Vagina (tissue), 2 donors: ENCODE measurements around the gene JPH2. TPM values are rescaled to one million over a fixed set of nuclear protein-coding genes. Genes with fewer than 3 reads are reported as not detected.

ENCODE experiments used
- DNase-seq, 2 donors: peaks; one replicate each; pipeline ENCODE4 v3.0.0-alpha.2; 2017; ENCODE audit errors: extremely low spot score in 2 of 2
- H3K27ac ChIP-seq: fragments of 200-600 bp; sonication (generic); one replicate; pipeline ENCODE4 v1.5.1; 2019
- H3K27me3 ChIP-seq: fragments of 200-600 bp; sonication (generic); one replicate; pipeline ENCODE4 v1.5.1; 2019
- H3K36me3 ChIP-seq, 2 donors: fragments of 200-600 bp; sonication (generic); one replicate each; pipeline ENCODE4 v1.5.1; 2017 to 2019
- H3K4me1 ChIP-seq: fragments of 200-600 bp; sonication (generic); one replicate; pipeline ENCODE4 v1.5.1; 2019
- H3K4me3 ChIP-seq, 2 donors: fragments of 200-600 bp; sonication (generic); 1 replicate in 1 of 2; 2 replicates in 1 of 2; pipeline ENCODE4 v1.5.1; 2016 to 2019
- H3K9me3 ChIP-seq: fragments of 200-600 bp; sonication (generic); one replicate; pipeline ENCODE4 v1.5.1; 2019
- CTCF ChIP-seq, 3 experiments: fragments of 450-650 bp in 2 of 3; fragments of 200-600 bp in 1 of 3; sonication (generic) in 1 of 3; IDR thresholded peaks; one replicate each; pipeline ENCODE4 v1.5.1; 2017 to 2019; ENCODE audit warnings: antibody characterized with exemption in 3 of 3, mild to moderate bottlenecking in 2 of 3, moderate library complexity in 2 of 3
- POLR2A ChIP-seq, 2 donors: fragments of 450-650 bp; IDR thresholded peaks; one replicate each; pipeline ENCODE4 v1.6.1; 2017; ENCODE audit warnings: antibody characterized with exemption in 2 of 2, mild to moderate bottlenecking in 2 of 2, moderate library complexity in 2 of 2
- POLR2AphosphoS5 ChIP-seq, 2 donors: sonication (generic); formaldehyde crosslinking; IDR thresholded peaks; one replicate each; pipeline ENCODE4 v1.9.0; 2017; ENCODE audit warnings: antibody characterized with exemption in 2 of 2, mild to moderate bottlenecking in 2 of 2, low read depth in 1 of 2; ENCODE audit not compliant: insufficient read depth in 1 of 2
- intact Hi-C: fragments of 100-400 bp; cut with DNase I; formaldehyde crosslinking; loops from one replicate; pipeline ENCODE4 v1.15.1; 2023
- total RNA-seq: library from RNA; depleted of rRNA; stranded (reverse); fragments of >200 nt; gene quantifications from one replicate; pipeline ENCODE4 v1.2.3, GENCODE V29; 2016

The JPH2 gene
- total RNA-seq, 1 donor from 2014 or later: 13.8 TPM

DNA sequence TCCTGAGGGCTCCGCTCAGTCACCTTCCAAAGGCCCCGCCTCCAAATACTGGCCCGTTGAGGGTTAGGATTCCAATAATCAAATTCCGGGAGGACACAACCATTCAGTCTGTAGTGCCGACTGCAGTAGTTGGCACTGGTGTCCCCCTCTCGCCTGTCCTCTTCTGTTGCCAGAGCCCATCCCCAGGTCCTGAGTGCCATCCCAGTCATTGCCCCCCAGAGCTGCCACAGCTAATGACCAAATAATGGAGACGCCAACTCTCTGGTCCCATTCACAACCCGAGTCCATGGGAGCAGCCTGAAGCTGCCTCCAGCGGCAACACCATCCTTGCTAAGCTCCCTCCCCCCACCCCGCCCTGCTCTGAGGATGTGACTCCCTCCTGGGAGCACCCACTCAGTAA lies 115.9 kb downstream of the JPH2 start:
- no peaks in the 10 kb centered on the region for H3K27me3 ChIP-seq
- DNase-seq: peak in 1 of 2 donors; percentile 67
- TF ChIP-seq POLR2AphosphoS5 (IDR thresholded peaks at IDR 0.05; ENCODE audit: insufficient read depth in 1 of 2, low read depth in 1 of 2): no peak
- TF ChIP-seq CTCF (IDR thresholded peaks at IDR 0.05): no peak
- no peak for TF ChIP-seq POLR2A (IDR thresholded peaks at IDR 0.05)
- intact Hi-C loops: no loop called here
- no peaks in the 10 kb centered on the region for H3K4me1 ChIP-seq
- H3K9me3 ChIP-seq: no peaks in the 10 kb centered on the region
- no peak overlapping the region for H3K27ac ChIP-seq
- no peak overlapping the region for H3K4me3 ChIP-seq
- H3K36me3 ChIP-seq: no peaks in the 10 kb centered on the region

DNA sequence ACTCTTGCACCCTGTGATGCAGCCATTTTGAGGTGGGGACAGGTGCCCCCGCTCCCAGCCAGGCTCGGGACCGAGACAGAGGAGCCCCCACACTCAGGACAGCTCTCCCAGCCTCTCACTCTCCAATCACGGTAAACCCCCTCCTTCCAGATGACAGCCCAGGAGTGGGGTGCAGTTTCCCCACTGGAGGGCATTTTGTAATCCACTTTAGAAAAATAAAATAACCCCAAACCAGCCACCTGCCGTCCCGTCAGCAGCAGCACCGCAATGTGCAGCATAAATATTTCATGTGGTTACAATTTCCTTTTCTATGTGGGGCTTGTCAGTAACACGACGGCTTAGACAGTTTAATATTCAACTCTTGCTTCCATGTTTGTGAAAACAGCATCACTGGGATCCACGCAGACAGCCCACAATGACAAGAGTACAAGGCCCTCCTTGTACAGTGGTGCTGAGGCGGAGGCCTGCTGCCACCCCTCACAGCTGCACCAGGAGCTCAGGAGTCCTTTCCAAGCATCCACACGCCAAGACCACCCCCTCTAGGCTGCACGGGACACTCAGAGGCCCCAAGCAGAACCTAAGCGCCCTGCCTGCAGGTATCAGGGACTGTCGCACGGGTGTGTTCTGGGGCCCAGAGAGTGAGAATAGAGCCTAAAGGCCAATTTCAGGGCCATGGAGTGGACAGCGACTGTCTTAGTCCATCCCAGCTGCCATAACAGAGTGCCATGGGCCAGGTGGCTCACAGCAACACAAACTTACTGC lies 116.7 kb downstream of the JPH2 start:
- no peak for TF ChIP-seq CTCF (IDR thresholded peaks at IDR 0.05)
- no peak for TF ChIP-seq POLR2AphosphoS5 (IDR thresholded peaks at IDR 0.05; ENCODE audit: insufficient read depth in 1 of 2, low read depth in 1 of 2)
- TF ChIP-seq POLR2A (IDR thresholded peaks at IDR 0.05): no peak
- no peak overlapping the region for H3K27ac ChIP-seq
- H3K36me3 ChIP-seq: no peaks in the 10 kb centered on the region
- no peaks in the 10 kb centered on the region for H3K4me1 ChIP-seq
- no peaks in the 10 kb centered on the region for H3K27me3 ChIP-seq
- no peak overlapping the region for H3K4me3 ChIP-seq
- H3K9me3 ChIP-seq: no peaks in the 10 kb centered on the region
- DNase-seq: peak; percentile 54 to 58
- intact Hi-C loops: no loop called here

DNA sequence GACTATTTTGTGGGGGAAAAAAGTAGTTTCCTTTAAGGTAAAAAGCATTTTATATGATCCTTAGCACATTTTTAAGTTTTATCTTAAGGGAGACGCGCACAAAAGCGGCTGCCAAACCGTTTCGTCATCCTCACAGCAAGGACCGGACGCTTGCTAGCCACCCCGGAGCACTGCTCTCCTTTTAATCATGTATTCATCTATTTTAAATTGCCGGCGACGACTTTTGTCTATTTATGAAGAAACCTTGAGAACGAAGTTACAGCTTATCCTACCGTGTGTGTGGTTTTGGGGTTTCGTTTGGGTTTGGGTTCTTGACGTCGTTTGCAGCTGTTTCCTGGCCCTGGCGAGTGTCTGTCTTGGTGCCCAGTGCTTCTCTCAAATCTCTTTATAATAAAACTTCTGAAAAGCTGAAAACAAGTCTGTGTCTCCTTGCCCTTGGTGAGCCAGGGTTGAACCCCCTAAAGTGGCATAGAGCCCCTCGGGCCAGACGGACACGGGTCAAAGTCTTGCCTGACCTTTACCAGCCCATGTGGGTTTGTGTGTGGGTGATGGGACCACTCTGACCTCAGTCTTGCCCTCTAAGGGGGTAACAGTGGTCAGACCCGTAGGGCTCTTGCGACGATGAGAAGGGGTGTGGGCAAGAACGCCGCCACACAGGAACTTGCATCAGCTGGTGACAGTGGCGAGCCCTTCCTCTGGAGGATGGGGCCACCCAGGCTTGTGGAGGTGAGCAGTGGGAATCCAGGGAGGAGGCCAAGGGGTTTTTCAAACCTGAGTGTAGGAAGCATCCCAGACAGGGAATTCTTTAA lies 117.6 kb downstream of the JPH2 start:
- no peaks in the 10 kb centered on the region for H3K9me3 ChIP-seq
- H3K4me3 ChIP-seq: no peak overlapping the region
- H3K4me1 ChIP-seq: no peaks in the 10 kb centered on the region
- TF ChIP-seq POLR2AphosphoS5 (IDR thresholded peaks at IDR 0.05; ENCODE audit: insufficient read depth in 1 of 2, low read depth in 1 of 2): no peak
- no peak for TF ChIP-seq CTCF (IDR thresholded peaks at IDR 0.05)
- TF ChIP-seq POLR2A (IDR thresholded peaks at IDR 0.05): no peak
- intact Hi-C loops: no loop called here
- DNase-seq: peak; percentile 61 to 65
- H3K36me3 ChIP-seq: no peaks in the 10 kb centered on the region
- no peak overlapping the region for H3K27ac ChIP-seq
- no peaks in the 10 kb centered on the region for H3K27me3 ChIP-seq

DNA sequence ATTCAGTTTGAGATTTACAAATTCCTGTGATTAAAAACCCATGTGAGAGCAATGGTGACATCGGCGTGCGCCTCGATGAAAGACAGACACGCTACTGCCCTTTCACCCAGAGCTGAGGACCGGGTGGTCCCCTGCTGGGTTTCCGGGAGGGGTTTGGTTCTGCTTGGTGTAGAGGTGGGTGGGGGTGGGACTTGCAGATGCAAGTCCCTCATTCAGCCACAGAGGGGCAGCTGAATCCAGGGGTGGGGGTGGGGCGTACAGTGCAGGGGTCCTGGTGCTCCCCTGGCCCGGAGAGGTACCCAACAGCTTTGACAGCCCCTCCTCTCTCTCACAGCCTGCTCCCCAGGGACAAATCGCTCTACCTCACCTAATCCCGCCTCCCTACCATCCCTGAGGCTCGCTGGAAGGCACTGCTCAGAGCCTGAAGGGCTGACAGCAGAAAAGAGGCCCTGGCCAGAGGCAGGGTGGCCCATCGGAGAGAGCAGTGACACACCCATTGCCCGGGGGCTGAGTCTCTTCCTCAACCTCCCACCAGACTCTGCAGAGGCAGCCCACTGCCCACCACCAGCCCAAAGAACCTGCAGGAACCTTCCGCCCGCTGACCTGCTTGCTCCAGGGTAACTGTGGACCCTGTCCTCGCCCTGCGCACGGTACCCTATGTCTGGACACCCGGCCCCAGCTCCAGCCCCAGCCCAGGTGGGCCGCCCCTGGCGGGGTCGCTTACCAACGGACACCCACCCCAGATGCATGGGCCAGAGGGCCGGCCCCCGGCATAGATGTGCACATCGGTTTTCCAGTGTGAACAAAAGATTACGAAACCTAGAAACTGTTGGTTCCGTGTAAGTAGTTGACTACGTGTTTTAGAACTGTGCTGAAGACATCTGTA lies 118.4 kb downstream of the JPH2 start:
- Histone ChIP-seq H3K27ac (no peak overlapping the region), H3K4me3 (no peak overlapping the region), H3K27me3 (no peaks in the 10 kb centered on the region), H3K9me3 (no peaks in the 10 kb centered on the region), H3K4me1 (no peaks in the 10 kb centered on the region), H3K36me3 (no peaks in the 10 kb centered on the region)
- DNase-seq: peak; percentile 65 to 94
- TF ChIP-seq POLR2AphosphoS5 (IDR thresholded peaks at IDR 0.05; ENCODE audit: insufficient read depth in 1 of 2, low read depth in 1 of 2): no peak
- no peak for TF ChIP-seq POLR2A (IDR thresholded peaks at IDR 0.05)
- no peak for TF ChIP-seq CTCF (IDR thresholded peaks at IDR 0.05)
- intact Hi-C loops: no loop called here
